Testis (tissue), 3 donors: ENCODE results near the gene AMN. TPM values are rescaled to one million over a fixed set of nuclear protein-coding genes. Genes with fewer than 3 reads are reported as not detected.

ENCODE experiments used
- DNase-seq: peaks from one replicate; pipeline ENCODE4 v3.0.0-alpha.2; 2019
- H3K27ac ChIP-seq, 2 donors: fragments of 200-600 bp; sonication (generic); one replicate each; pipeline ENCODE4 v1.5.1; 2019
- H3K27me3 ChIP-seq: fragments of 200-600 bp; sonication (generic); one replicate; pipeline ENCODE4 v1.5.1; 2019
- H3K36me3 ChIP-seq: fragments of 200-600 bp; sonication (generic); one replicate; pipeline ENCODE4 v1.5.1; 2017; ENCODE audit warnings: low read depth; ENCODE audit errors: missing control alignments
- H3K4me1 ChIP-seq: fragments of 200-600 bp; sonication (generic); one replicate; pipeline ENCODE4 v1.5.1; 2019
- H3K4me3 ChIP-seq, 2 donors: fragments of 200-600 bp; sonication (generic); one replicate each; pipeline ENCODE4 v1.5.1; 2017 to 2019
- H3K9me3 ChIP-seq: fragments of 200-600 bp; sonication (generic); one replicate; pipeline ENCODE4 v1.5.1; 2017
- POLR2A ChIP-seq: fragments of 450-650 bp; IDR thresholded peaks from one replicate; pipeline ENCODE4 v1.6.1; 2017; ENCODE audit warnings: antibody characterized with exemption, mild to moderate bottlenecking, moderate library complexity
- WGBS, 2 donors: methylation state at CpG; one replicate each; pipeline ENCODE4 v1.1.5; 2018; 5-methylcytosine and 5-hydroxymethylcytosine counted together
- intact Hi-C: fragments of 100-400 bp; cut with DNase I; formaldehyde crosslinking; loops from one replicate; pipeline ENCODE4 v1.15.1; 2023; ENCODE audit warnings: low total_unique reads
- polyA plus RNA-seq: library from polyadenylated mRNA; stranded (reverse); fragments of 350-450 nt; fragmentation: Illumina TruSeq; extraction: RNeasy Lipid Tissue Mini Kit (QIAGEN cat#74804); gene quantifications from one replicate; pipeline ENCODE4 v1.2.3, GENCODE V29; 2014; ENCODE audit warnings: low read depth, low replicate concordance; ENCODE audit not compliant: insufficient read depth
- total RNA-seq, 2 donors: library from RNA; depleted of rRNA; stranded (reverse); fragments of >200 nt; gene quantifications; one replicate each; pipeline ENCODE4 v1.2.3, GENCODE V29; 2016
- TF ChIP-seq, protein P1 (sequence below), 3 experiments: fragments of 450-650 bp in 2 of 3; fragments of 200-600 bp in 1 of 3; sonication (generic) in 1 of 3; IDR thresholded peaks; one replicate each; pipeline ENCODE4 v1.5.1; 2016 to 2019; ENCODE audit warnings: antibody characterized with exemption in 3 of 3, mild to moderate bottlenecking in 2 of 3, moderate library complexity in 1 of 3

Gene AMN
- total and polyA plus RNA-seq, 3 donors from 2014 or later: 3.0 to 4.6 (median 3.0) TPM

GRCh38 chr14:102965971-102966655, 43.6 kb downstream of the AMN start:
- Histone ChIP-seq H3K4me3 (no peak overlapping the region), H3K36me3 (no peaks in the 10 kb centered on the region), H3K9me3 (no peaks in the 10 kb centered on the region), H3K27me3 (no peaks in the 10 kb centered on the region), H3K27ac (no peak overlapping the region), H3K4me1 (no peaks in the 10 kb centered on the region)
- intact Hi-C loops: no loop called here
- no peak for DNase-seq
- WGBS, 2 donors: 93% methylated on average over 20 of the region's 20 CpGs
- TF ChIP-seq, protein P1, sequence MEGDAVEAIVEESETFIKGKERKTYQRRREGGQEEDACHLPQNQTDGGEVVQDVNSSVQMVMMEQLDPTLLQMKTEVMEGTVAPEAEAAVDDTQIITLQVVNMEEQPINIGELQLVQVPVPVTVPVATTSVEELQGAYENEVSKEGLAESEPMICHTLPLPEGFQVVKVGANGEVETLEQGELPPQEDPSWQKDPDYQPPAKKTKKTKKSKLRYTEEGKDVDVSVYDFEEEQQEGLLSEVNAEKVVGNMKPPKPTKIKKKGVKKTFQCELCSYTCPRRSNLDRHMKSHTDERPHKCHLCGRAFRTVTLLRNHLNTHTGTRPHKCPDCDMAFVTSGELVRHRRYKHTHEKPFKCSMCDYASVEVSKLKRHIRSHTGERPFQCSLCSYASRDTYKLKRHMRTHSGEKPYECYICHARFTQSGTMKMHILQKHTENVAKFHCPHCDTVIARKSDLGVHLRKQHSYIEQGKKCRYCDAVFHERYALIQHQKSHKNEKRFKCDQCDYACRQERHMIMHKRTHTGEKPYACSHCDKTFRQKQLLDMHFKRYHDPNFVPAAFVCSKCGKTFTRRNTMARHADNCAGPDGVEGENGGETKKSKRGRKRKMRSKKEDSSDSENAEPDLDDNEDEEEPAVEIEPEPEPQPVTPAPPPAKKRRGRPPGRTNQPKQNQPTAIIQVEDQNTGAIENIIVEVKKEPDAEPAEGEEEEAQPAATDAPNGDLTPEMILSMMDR (IDR thresholded peaks at IDR 0.05): no peak
- no peak for TF ChIP-seq POLR2A

GRCh38 chr14:102966681-102967505, 44.4 kb downstream of the AMN start:
- intact Hi-C loops: no loop called here
- WGBS, 2 donors: 84 to 90% methylated on average over 18 to 21 of the region's 21 CpGs
- Histone ChIP-seq H3K9me3 (no peaks in the 10 kb centered on the region), H3K4me3 (no peak overlapping the region), H3K4me1 (no peaks in the 10 kb centered on the region), H3K36me3 (no peaks in the 10 kb centered on the region), H3K27ac (no peak overlapping the region), H3K27me3 (no peaks in the 10 kb centered on the region)
- no peak for DNase-seq
- TF ChIP-seq, protein P1 (IDR thresholded peaks at IDR 0.05): no peak
- TF ChIP-seq POLR2A: no peak

GRCh38 chr14:102967506-102967795, 45.0 kb downstream of the AMN start:
- WGBS, 2 donors: 92 to 93% methylated on average over 14 of the region's 14 CpGs
- DNase-seq: no peak
- Histone ChIP-seq H3K4me3 (no peak overlapping the region), H3K9me3 (no peaks in the 10 kb centered on the region), H3K27me3 (no peaks in the 10 kb centered on the region), H3K4me1 (no peaks in the 10 kb centered on the region), H3K36me3 (no peaks in the 10 kb centered on the region), H3K27ac (no peak overlapping the region)
- TF ChIP-seq, protein P1 (IDR thresholded peaks at IDR 0.05): no peak
- no peak for TF ChIP-seq POLR2A
- intact Hi-C loops: no loop called here

- no peaks in the 10 kb centered on the region for H3K36me3 ChIP-seq
- intact Hi-C loops: no loop called here
- 89 to 91% methylated on average over 13 of the region's 13 CpGs for WGBS, 2 donors
- TF ChIP-seq POLR2A: no peak
- TF ChIP-seq, protein P1 (IDR thresholded peaks at IDR 0.05): no peak
- H3K27ac ChIP-seq: no peak overlapping the region
- H3K4me1 ChIP-seq: no peaks in the 10 kb centered on the region
- H3K9me3 ChIP-seq: no peaks in the 10 kb centered on the region
- no peaks in the 10 kb centered on the region for H3K27me3 ChIP-seq
- no peak for DNase-seq
- no peak overlapping the region for H3K4me3 ChIP-seq
Observed at GRCh38 chr14:102968306-102968705, 45.8 kb downstream of the AMN start.
